Transverse colon (tissue), 4 donors: ENCODE data around the gene STK32C. TPM values are rescaled to one million over a fixed set of nuclear protein-coding genes. Genes with fewer than 3 reads are reported as not detected.

ENCODE experiments used
- DNase-seq: peaks from one replicate; pipeline ENCODE4 v3.0.0-alpha.2; 2019
- H3K27ac ChIP-seq, 4 donors: fragments of 200-600 bp; sonication (generic); 2 replicates each; pipeline ENCODE4 v1.5.1; 2016 to 2018; ENCODE audit warnings: inconsistent platforms in 4 of 4
- H3K27me3 ChIP-seq: fragments of 200-600 bp; sonication (generic); 2 replicates; pipeline ENCODE4 v1.5.1; 2017; ENCODE audit warnings: inconsistent platforms
- H3K36me3 ChIP-seq, 4 donors: fragments of 200-600 bp; sonication (generic); 2 replicates each; pipeline ENCODE4 v1.5.1; 2017 to 2019; ENCODE audit warnings: inconsistent platforms in 4 of 4
- H3K4me1 ChIP-seq, 4 donors: fragments of 200-600 bp; sonication (generic); 2 replicates each; pipeline ENCODE4 v1.5.1; 2017 to 2020; ENCODE audit warnings: inconsistent platforms in 4 of 4
- H3K4me3 ChIP-seq, 4 donors: fragments of 200-600 bp; sonication (generic); 1 replicate in 1 of 4; 2 replicates in 3 of 4; pipeline versions ENCODE4 v1.5.1 to v1.6.1; 2017 to 2019; ENCODE audit warnings: inconsistent platforms in 4 of 4
- H3K9me3 ChIP-seq, 2 donors: fragments of 200-600 bp; sonication (generic); 2 replicates each; pipeline ENCODE4 v1.5.1; 2017 to 2019; ENCODE audit warnings: inconsistent platforms in 2 of 2
- EP300 ChIP-seq: sonication (generic); formaldehyde crosslinking; IDR thresholded peaks from one replicate; pipeline ENCODE4 v1.6.1; 2017; ENCODE audit warnings: antibody characterized with exemption, low read depth
- POLR2A ChIP-seq: fragments of 450-650 bp; IDR thresholded peaks from one replicate; pipeline ENCODE4 v1.6.1; 2016; ENCODE audit warnings: antibody characterized with exemption, mild to moderate bottlenecking, moderate library complexity
- POLR2AphosphoS5 ChIP-seq, 3 donors: sonication (generic); formaldehyde crosslinking; IDR thresholded peaks; one replicate each; pipeline ENCODE4 v1.6.1; 2016; ENCODE audit warnings: antibody characterized with exemption in 3 of 3
- WGBS, 2 donors: methylation state at CpG; one replicate each; pipeline ENCODE4 v1.1.5; 2018; ENCODE audit warnings: low coverage in 1 of 2; 5-methylcytosine and 5-hydroxymethylcytosine counted together
- in situ Hi-C, 4 donors: fragments of 200-750 bp; cut with MboI; loops; one replicate each; pipeline versions ENCODE4 v1.15.0 to v1.15.1; 2017; ENCODE audit warnings: low sequenced_read_pairs in 3 of 4, low pct_ligation_motif_present in 1 of 4, low pct_unique_long_range_greater_than_20kb in 1 of 4
- intact Hi-C: fragments of 100-400 bp; cut with DNase I; formaldehyde crosslinking; loops from one replicate; pipeline ENCODE4 v1.15.1; 2023; ENCODE audit warnings: low total_unique reads
- total RNA-seq, 4 donors: library from RNA; depleted of rRNA; stranded (reverse); fragments of >200 nt; gene quantifications; one replicate each; pipeline ENCODE4 v1.1.0, GENCODE V29; 2016
- TF ChIP-seq, protein P1 (sequence below), 5 experiments: fragments of 200-600 bp in 3 of 5; fragments of 450-650 bp in 2 of 5; sonication (generic) in 3 of 5; IDR thresholded peaks; 1 replicate in 2 of 5; 2 replicates in 3 of 5; pipeline ENCODE4 v1.5.1; 2016 to 2017; ENCODE audit warnings: antibody characterized with exemption in 5 of 5, inconsistent platforms in 3 of 5, mild to moderate bottlenecking in 2 of 5, moderate library complexity in 1 of 5

The STK32C gene
- total RNA-seq, 4 donors from 2014 or later, result 2.2 to 7.8 (median 3.7) TPM; not detected in 1

- in situ Hi-C loops (no loop called here), intact Hi-C loops (no loop called here)
- Histone ChIP-seq H3K27ac (no peak overlapping the region), H3K4me3 (no peak overlapping the region), H3K4me1 (peaks cover 0 to 9% (median 2%) of the 10 kb centered on the region in 4 donors), H3K36me3 (no peaks in the 10 kb centered on the region), H3K27me3 (peaks cover 3% of the 10 kb centered on the region), H3K9me3 (no peaks in the 10 kb centered on the region)
- DNase-seq, result no peak
- no peak for TF ChIP-seq EP300
- 80 to 90% methylated on average over 7 of the region's 7 CpGs for WGBS, 2 donors
Observed at GRCh38 chr10:132276706-132277105, 31.0 kb downstream of the STK32C start.

GRCh38 chr10:132276179-132276675 lies 31.5 kb downstream of the STK32C start:
- Histone ChIP-seq H3K27me3 (no peaks in the 10 kb centered on the region), H3K27ac (no peak overlapping the region), H3K36me3 (no peaks in the 10 kb centered on the region), H3K4me3 (no peak overlapping the region), H3K4me1 (peaks cover 0 to 9% (median 2%) of the 10 kb centered on the region in 4 donors), H3K9me3 (no peaks in the 10 kb centered on the region)
- TF ChIP-seq POLR2AphosphoS5 (IDR thresholded peaks at IDR 0.05) (no peak), POLR2A (no peak), EP300 (no peak)
- TF ChIP-seq, protein P1, sequence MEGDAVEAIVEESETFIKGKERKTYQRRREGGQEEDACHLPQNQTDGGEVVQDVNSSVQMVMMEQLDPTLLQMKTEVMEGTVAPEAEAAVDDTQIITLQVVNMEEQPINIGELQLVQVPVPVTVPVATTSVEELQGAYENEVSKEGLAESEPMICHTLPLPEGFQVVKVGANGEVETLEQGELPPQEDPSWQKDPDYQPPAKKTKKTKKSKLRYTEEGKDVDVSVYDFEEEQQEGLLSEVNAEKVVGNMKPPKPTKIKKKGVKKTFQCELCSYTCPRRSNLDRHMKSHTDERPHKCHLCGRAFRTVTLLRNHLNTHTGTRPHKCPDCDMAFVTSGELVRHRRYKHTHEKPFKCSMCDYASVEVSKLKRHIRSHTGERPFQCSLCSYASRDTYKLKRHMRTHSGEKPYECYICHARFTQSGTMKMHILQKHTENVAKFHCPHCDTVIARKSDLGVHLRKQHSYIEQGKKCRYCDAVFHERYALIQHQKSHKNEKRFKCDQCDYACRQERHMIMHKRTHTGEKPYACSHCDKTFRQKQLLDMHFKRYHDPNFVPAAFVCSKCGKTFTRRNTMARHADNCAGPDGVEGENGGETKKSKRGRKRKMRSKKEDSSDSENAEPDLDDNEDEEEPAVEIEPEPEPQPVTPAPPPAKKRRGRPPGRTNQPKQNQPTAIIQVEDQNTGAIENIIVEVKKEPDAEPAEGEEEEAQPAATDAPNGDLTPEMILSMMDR (IDR thresholded peaks at IDR 0.05), result no peak
- intact Hi-C loops, result no loop called here
- WGBS, 2 donors, result 89 to 91% methylated on average over 12 to 13 of the region's 13 CpGs
- in situ Hi-C loops, result no loop called here
- no peak for DNase-seq

GRCh38 chr10:132275426-132276178 lies 32.1 kb downstream of the STK32C start:
- no peaks in the 10 kb centered on the region for H3K36me3 ChIP-seq
- no peak overlapping the region for H3K4me3 ChIP-seq
- H3K4me1 ChIP-seq, result peaks cover 0 to 9% (median 2%) of the 10 kb centered on the region in 4 donors
- intact Hi-C loops, result no loop called here
- WGBS, 2 donors, result 89 to 100% methylated on average over 4 to 26 of the region's 26 CpGs
- H3K27me3 ChIP-seq, result no peaks in the 10 kb centered on the region
- DNase-seq, result no peak
- in situ Hi-C loops, result no loop called here
- TF ChIP-seq, protein P1 (IDR thresholded peaks at IDR 0.05), result no peak
- TF ChIP-seq POLR2A, result no peak
- TF ChIP-seq EP300, result no peak
- no peak for TF ChIP-seq POLR2AphosphoS5 (IDR thresholded peaks at IDR 0.05)
- no peaks in the 10 kb centered on the region for H3K9me3 ChIP-seq
- H3K27ac ChIP-seq, result no peak overlapping the region

GRCh38 chr10:132274986-132275385 lies 32.8 kb downstream of the STK32C start:
- DNase-seq, result no peak
- in situ Hi-C loops, result no loop called here

More at GRCh38 chr10:132274986-132275385, 32.8 kb downstream of the STK32C start:
- TF ChIP-seq, protein P1 (IDR thresholded peaks at IDR 0.05), result no peak
- TF ChIP-seq EP300 (no peak), POLR2AphosphoS5 (IDR thresholded peaks at IDR 0.05) (no peak), POLR2A (no peak)
- Histone ChIP-seq H3K27me3 (no peaks in the 10 kb centered on the region), H3K4me3 (no peak overlapping the region), H3K27ac (no peak overlapping the region), H3K36me3 (no peaks in the 10 kb centered on the region), H3K4me1 (peaks cover 0 to 9% (median 2%) of the 10 kb centered on the region in 4 donors), H3K9me3 (no peaks in the 10 kb centered on the region)
- intact Hi-C loops, result no loop called here
- 88% methylated on average over 9 of the region's 9 CpGs; no CpG with 5 or more reads in 1 of the 2 donors for WGBS, 2 donors
